T47D (cell line): ENCODE data around the gene FOLH1.
"Not testable (repeated sequence)": the region's sequence is repeated elsewhere in the genome, so short reads cannot be mapped to it uniquely, and the experiment has no call there.

ENCODE experiments used
- DNase-seq, 2 experiments: peaks; one replicate each; pipeline versions ENCODE4 v3.0.0 to v3.0.0-alpha.2; 2011 to 2012; ENCODE audit warnings: low read depth in 1 of 2, low spot score in 1 of 2
- JUND ChIP-seq: IDR thresholded peaks from 2 replicates; pipeline ENCODE4 v1.6.1; 2012; ENCODE audit warnings: low read depth
- in situ Hi-C: cut with HindIII; loops from 2 replicates; pipeline ENCODE4 v1.10.0; 2016; ENCODE audit warnings: low sequenced_read_pairs, low pct_unique_long_range_greater_than_20kb

FOLH1 gene

GRCh38 chr11:49151211-49151610 is 57.2 kb downstream of the FOLH1 start:
- TF ChIP-seq JUND: no peak
- in situ Hi-C loops: no loop called here
- DNase-seq: no peak

- in situ Hi-C loops, DNase-seq: not testable (repeated sequence)
These were observed 106.0 kb downstream of the FOLH1 start for GRCh38 chr11:49102356-49102755.
